HepG2 (cell line): Measurements from ENCODE around the gene TNFRSF25. TPM values are rescaled to one million over a fixed set of nuclear protein-coding genes. Genes with fewer than 3 reads are reported as not detected.
A peak's percentile ranks its signal among the peaks of the same experiment; 100 is the strongest.

Experiments
- AHDC1 ChIP-seq: sonication (generic); formaldehyde crosslinking; IDR thresholded peaks from 2 replicates; pipeline ENCODE4 v1.5.1; 2020; ENCODE audit warnings: mild to moderate bottlenecking, missing genetic modification reagents, borderline replicate concordance
- DZIP1 ChIP-seq: sonication (generic); formaldehyde crosslinking; IDR thresholded peaks from 2 replicates; pipeline ENCODE4 v1.5.0; 2020; ENCODE audit warnings: mild to moderate bottlenecking, missing genetic modification reagents
- HOXA3 ChIP-seq: sonication (generic); formaldehyde crosslinking; IDR thresholded peaks from 2 replicates; pipeline ENCODE4 v1.5.0; 2020; ENCODE audit warnings: missing genetic modification reagents
- IRX3 ChIP-seq: sonication (generic); formaldehyde crosslinking; IDR thresholded peaks from 2 replicates; pipeline ENCODE4 v1.8.1; 2023; ENCODE audit warnings: mild to moderate bottlenecking, low read depth, missing genetic modification reagents, borderline replicate concordance
- KLF13 ChIP-seq: sonication (generic); formaldehyde crosslinking; IDR thresholded peaks from 2 replicates; pipeline ENCODE4 v1.4.0; 2020; ENCODE audit warnings: mild to moderate bottlenecking, missing genetic modification reagents
- LBX2 ChIP-seq: sonication (generic); formaldehyde crosslinking; IDR thresholded peaks from 2 replicates; pipeline ENCODE4 v1.5.0; 2020; ENCODE audit warnings: missing genetic modification reagents, mild to moderate bottlenecking, borderline replicate concordance
- MIER2 ChIP-seq: IDR thresholded peaks from 2 replicates; pipeline ENCODE4 v1.6.1; 2016; ENCODE audit warnings: missing biosample characterization, missing genetic modification reagents
- MTA1 ChIP-seq: sonication (generic); formaldehyde crosslinking; IDR thresholded peaks from 2 replicates; pipeline ENCODE4 v1.4.0; 2020; ENCODE audit warnings: missing genetic modification reagents, mild to moderate bottlenecking, borderline replicate concordance
- NR2F1 ChIP-seq, 2 experiments: fragments of 450-650 bp in 1 of 2; formaldehyde crosslinking in 1 of 2; IDR thresholded peaks; 2 replicates each; pipeline versions ENCODE4 v1.5.0 to v1.6.1; 2016 to 2020; ENCODE audit warnings: mild to moderate bottlenecking in 1 of 2, missing compliant biosample characterization in 1 of 2, missing genetic modification reagents in 1 of 2, moderate library complexity in 1 of 2
- SMC3 ChIP-seq: IDR thresholded peaks from 2 replicates; pipeline ENCODE4 v1.6.1; 2011; ENCODE audit warnings: low read length, improper control_type of control experiment
- TBX3 ChIP-seq: fragments of 450-650 bp; IDR thresholded peaks from 2 replicates; pipeline ENCODE4 v1.6.1; 2017; ENCODE audit warnings: antibody characterized with exemption, mild to moderate bottlenecking, inconsistent platforms, borderline replicate concordance
- ZFP82 ChIP-seq: sonication (generic); formaldehyde crosslinking; IDR thresholded peaks from 2 replicates; pipeline ENCODE4 v1.5.1; 2020; ENCODE audit warnings: mild to moderate bottlenecking, missing genetic modification reagents, borderline replicate concordance
- ZFY ChIP-seq: sonication (generic); formaldehyde crosslinking; IDR thresholded peaks from 2 replicates; pipeline ENCODE4 v1.4.0; 2020; ENCODE audit warnings: missing genetic modification reagents
- ZNF331 ChIP-seq: sonication (generic); formaldehyde crosslinking; IDR thresholded peaks from 2 replicates; pipeline ENCODE4 v1.4.0; 2020; ENCODE audit warnings: missing genetic modification reagents
- ZNF414 ChIP-seq: sonication (generic); formaldehyde crosslinking; IDR thresholded peaks from 2 replicates; pipeline ENCODE4 v1.5.0; 2020; ENCODE audit warnings: missing genetic modification reagents
- ZNF501 ChIP-seq: sonication (generic); formaldehyde crosslinking; IDR thresholded peaks from 2 replicates; pipeline ENCODE4 v1.5.1; 2020; ENCODE audit warnings: mild to moderate bottlenecking, moderate library complexity, missing genetic modification reagents
- ZNF691 ChIP-seq: sonication (generic); formaldehyde crosslinking; IDR thresholded peaks from 2 replicates; pipeline ENCODE4 v1.4.0; 2020; ENCODE audit warnings: missing genetic modification reagents, low read depth, mild to moderate bottlenecking, borderline replicate concordance
- ZNF777 ChIP-seq: sonication (generic); formaldehyde crosslinking; IDR thresholded peaks from 2 replicates; pipeline ENCODE4 v1.4.0; 2020; ENCODE audit warnings: missing genetic modification reagents
- polyA plus RNA-seq, 8 experiments: library from polyadenylated mRNA; depleted of rRNA in 3 of 8; stranded (reverse) in 7 of 8; unstranded in 1 of 8; fragments of >200 nt; fragmentation: Illumina TruSeq in 4 of 8; extraction: Trizol in 4 of 8; gene quantifications; 2 replicates each; pipeline versions ENCODE4 v1.2.1 to v1.2.3, GENCODE V29; 2011 to 2016; ENCODE audit warnings: low read depth in 4 of 8, missing spikeins in 1 of 8, mixed read lengths in 1 of 8; ENCODE audit not compliant: insufficient read depth in 1 of 8
- total RNA-seq, 5 experiments: library from RNA; depleted of rRNA; stranded (reverse); fragments of >200 nt; fragmentation: Illumina TruSeq; extraction: Trizol; gene quantifications; 2 replicates each; pipeline ENCODE4 v1.2.3, GENCODE V29; 2016; ENCODE audit warnings: low read depth in 1 of 5

Gene TNFRSF25
- total and polyA plus RNA-seq, 2 of the 13 experiments (the other 11 are each of a cell fraction or from before 2014, with no cell fraction given): 1.4 to 1.5 TPM

GRCh38 chr1:6424619-6425593 is 41.1 kb downstream of the TNFRSF25 start, which contains the start of gene ESPN (continued):
- no peak for TF ChIP-seq AHDC1
- TF ChIP-seq NR2F1 (CRISPR knock-in tag; IDR thresholded peaks at IDR 0.05): no peak
- TF ChIP-seq ZNF414 (CRISPR knock-in tag): no peak
- TF ChIP-seq KLF13 (CRISPR knock-in tag): no peak
- peak; percentile 29; the same call in 1 of the 2 replicates for TF ChIP-seq ZFY (CRISPR knock-in tag)
- peak; percentile 24; the same call in 1 of the 2 replicates for TF ChIP-seq HOXA3 (CRISPR knock-in tag)
- TF ChIP-seq ZNF331 (CRISPR knock-in tag): no peak
- TF ChIP-seq TBX3: no peak
- TF ChIP-seq LBX2: 0 out of 2 replicates have a peak, but pooled peaks have one; percentile 31
- TF ChIP-seq ZFP82 (CRISPR knock-in tag): no peak
- TF ChIP-seq ZNF777 (CRISPR knock-in tag): peak; percentile 99
- TF ChIP-seq IRX3 (CRISPR knock-in tag): no peak
- TF ChIP-seq MTA1 (CRISPR knock-in tag): 0 out of 2 replicates have a peak, but pooled peaks have one; percentile 27
- no peak for TF ChIP-seq MIER2
- TF ChIP-seq SMC3: no peak
- no peak for TF ChIP-seq ZNF501 (CRISPR knock-in tag)
- no peak for TF ChIP-seq ZNF691 (CRISPR knock-in tag)
- no peak for TF ChIP-seq DZIP1 (CRISPR knock-in tag)
